Ureter (tissue), 1 donor: ENCODE results near the gene ROR1. TPM values are rescaled to one million over a fixed set of nuclear protein-coding genes. Genes with fewer than 3 reads are reported as not detected.
"Not testable (repeated sequence)": the region's sequence is repeated elsewhere in the genome, so short reads cannot be mapped to it uniquely, and the experiment has no call there.

ENCODE experiments used
- DNase-seq: peaks from one replicate; pipeline ENCODE4 v3.0.0-alpha.2; 2020; ENCODE audit warnings: low spot score
- total RNA-seq: library from RNA; stranded (reverse); gene quantifications from one replicate; pipeline ENCODE4 v1.2.4, GENCODE V29; 2023
- donor health status: DM: yes; HTN: yes; CAD: no.

The ROR1 gene
- total RNA-seq, 1 donor from 2014 or later = 6.2 TPM

DNA sequence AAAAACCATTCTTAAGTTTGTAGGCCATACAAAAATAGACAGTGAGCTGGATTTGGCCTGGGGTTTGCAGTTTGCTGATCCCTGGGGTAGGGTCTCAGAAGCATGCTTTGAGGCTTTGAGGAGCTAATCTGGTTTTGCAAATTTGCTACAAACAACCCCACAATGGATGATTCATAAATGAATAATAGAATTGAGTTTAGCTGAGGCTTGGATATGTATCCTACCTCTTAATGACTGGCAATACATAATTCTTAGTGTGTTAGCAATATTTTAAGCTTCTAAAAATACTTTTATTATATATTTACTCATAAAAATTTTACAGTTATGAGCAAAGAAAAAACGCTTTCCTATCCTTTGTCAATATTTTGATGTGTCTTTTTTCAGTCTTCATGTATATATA lies 50.6 kb downstream of the ROR1 start:
- no peak for DNase-seq

DNA sequence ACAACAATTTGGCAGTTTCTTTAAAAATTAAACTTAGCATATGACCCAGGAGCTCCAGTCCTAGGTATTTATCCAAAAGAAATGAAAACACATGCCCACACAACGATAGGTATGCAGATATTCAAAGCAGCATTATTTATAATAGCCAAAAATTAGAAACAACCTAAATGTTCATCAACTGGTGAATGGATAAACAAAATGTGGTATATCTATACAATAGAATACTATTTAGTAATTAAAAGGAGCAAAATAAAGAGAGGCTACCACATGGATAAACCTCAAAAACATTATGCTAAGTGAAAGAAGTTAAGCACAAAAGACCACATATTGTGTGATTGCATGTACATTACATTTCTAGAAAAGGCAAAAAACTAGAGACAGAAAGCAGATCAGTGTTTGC lies 51.3 kb downstream of the ROR1 start:
- DNase-seq = no peak

DNA sequence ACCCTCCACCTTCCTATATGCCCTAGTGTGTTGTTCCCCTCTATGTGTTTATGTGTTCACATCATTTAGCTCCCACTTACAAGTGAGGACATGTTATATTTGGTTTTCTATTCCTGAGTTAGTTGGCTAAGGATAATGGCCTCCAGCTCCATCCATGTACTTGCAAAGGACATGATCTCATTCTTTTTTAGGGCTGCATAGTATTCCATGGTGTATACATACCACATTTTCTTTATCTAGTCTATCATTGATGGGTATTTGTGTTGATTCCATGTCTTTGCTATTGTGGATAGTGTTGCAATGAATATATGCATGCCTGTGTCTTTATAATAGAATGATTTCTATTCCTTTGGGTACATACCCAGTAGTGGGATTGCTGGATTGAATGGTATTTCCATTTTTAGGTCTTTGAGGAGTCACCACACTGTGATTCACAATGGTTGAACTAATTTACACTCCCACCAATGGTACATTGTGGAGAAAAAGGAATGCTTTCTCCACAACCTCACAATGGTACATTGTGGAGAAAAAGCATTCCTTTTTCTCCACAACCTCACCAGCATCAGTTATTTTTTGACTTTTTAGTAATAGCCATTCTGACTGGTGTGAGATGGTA lies 52.5 kb downstream of the ROR1 start:
- DNase-seq = not testable (repeated sequence)

DNA sequence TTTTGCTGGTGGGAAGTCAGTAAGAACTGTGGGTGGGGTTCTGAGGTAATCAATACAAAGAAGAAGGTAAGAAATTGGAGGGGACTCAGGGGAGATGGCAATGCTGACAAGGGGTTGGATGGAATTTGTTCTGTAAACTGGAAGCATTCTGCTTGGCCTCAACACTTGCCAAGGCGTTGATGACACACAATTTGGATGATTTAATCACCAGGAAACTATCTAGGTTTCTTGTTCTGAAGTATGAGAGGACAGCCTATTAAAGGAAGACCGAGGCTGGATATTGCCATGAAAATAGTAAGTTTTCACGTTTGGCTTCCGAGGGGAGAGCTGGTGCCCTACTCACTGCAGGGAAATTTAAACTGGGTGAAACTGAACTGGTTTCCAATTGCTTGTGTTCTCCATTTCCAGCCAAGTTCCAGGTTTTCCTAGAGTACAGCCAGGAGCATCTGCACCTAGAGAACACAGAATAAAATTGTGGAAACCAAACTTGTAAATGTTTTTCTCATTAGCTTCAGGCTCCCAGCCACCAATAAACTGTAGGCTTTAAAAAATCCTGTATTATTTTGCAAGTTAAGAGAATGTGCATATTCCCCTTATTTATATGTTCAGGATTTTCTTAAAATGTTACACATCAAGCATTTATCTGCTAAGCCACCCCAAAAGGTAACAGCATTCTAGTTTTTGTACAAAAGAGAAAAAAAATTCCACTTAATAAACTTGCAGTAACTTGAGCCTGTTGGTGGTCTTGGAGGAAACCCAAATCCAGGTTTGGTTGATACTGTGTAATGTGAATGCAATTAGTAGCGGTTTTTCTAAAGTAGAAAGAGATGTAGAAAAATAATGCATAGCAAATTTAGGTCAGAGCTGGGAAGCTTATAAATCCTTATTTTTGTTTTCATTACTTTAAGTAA lies 53.8 kb downstream of the ROR1 start:
- no peak for DNase-seq

DNA sequence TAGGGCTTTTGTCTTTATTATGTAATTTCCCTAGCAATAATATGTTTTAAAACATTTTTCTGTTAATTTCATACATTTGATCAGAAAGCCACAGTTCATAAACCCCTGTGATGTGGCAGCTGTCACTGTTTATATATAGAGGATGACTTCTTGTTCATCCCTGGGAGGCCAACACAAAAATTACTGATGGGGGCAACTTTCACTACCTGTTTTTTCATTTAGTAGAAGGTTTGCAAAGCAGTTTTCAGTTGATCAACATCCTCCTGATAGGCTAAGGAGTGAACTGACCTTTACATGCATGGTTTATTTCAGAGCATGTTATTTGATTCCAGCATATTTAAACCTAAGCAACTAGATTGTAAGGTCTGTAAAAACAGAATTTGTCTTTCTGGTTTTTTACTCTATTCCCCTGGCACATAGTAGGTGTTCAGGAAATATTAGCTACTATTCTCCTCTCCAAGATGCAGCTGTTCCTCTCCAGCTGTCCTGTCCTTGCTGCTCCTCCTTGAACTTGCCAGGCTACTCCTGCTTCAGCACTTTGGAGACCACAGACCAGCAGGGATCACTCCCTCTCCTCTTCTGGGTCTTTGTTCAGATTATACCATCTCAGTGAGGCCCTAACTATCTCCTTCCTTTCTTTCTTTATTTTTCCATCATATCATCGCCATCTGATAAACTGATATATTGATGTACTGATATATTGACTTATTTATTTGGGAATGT lies 54.7 kb downstream of the ROR1 start:
- no peak for DNase-seq

DNA sequence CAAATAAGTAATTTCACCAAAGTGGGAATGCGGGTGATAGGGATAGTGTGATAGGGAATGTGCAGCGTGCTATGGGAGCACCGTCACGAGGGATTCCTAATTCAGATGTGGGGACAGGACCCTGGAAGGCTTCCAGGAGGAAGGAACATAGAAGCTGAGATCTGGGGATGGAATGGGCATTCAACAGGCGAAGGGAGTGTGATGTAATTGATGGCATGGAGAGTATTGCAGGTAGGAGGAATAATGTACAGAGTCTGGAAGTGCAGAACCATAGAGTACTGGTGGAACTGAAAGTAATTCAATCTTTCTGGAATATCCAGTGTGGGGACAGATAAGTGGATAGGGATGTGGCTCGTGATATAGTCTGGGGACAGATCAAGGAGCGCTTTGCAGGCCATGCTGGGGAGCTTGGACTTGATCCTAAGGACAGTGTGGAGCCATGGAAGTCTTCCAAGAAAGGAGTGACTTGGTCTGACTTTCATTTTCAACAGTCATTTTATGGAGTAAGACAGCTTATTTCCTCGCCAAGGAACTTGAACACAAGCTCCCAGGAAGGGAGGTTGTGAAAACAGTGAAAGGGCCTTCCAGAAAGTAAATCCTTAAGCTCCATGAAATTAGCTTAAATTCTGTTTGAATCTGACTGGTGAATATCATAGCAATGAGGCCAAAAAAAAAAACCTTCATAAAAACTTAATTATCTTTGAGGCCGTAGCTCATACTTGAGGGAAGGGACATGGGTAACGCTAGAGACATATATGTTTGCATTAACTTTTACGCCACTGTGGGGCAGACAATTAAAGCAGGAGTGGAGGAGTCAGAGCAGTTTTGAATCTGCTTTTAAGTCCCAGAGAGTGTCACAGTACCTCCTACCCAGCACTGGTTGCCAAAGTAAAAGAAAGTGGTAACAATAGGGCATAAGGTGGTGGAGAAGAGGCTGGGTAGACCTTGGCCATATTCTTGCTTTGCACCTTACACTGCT lies 55.8 kb downstream of the ROR1 start:
- no peak for DNase-seq

DNA sequence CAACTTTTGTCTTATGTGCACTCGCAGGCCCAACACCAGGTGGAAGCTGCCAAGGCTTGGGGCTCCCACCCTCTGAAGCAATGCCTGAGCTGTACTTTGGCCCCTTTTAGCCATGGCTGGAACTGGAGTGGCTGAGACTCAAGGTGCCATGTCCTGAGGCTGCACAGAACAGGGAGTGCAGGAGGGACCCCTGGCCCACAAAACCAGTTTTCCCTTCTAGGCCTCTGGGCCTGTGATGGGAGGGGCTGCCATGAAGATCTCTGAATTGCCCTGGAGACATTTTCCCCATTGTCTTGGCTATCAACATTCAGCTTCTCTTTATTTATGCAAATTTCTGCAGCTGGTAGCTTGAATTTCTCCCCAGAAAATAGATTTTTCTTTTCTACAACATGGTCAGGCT lies 57.6 kb downstream of the ROR1 start:
- DNase-seq = no peak

DNA sequence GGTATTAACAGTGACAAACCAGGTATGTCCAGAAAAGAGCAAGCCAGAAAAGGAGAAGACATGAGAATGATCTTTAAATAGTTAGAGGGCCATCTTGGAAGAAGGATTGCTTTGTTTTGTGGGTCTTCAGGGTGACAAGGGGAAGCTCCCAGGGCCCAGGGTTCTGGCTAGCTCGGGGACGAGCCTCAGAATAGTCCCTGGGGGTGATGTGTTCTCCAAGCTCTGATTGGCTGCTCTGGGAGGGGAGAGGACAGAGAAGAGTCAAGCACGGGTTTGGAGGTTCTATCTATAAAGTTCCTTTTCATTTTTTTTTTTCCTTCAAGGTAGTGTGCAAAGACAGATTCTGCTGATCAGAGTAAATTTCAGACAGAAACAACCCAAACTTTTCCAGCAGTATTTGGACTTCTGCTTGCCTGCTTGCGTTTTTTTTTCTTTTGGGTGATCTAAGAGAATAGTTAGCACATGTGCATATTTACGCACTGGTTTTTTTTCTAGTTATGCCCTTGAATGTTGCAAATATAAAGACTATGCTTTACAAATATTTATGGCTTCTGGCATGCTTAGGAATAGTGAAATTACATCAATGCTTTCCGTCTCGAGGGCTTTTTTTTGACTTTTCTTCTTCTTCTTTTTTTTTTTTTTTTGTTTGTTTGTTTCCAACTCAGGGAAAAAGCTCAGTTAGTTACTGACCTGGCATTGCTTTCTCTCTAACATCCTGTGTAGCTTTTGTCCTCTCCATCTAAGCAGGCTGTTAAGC lies 59.7 kb downstream of the ROR1 start:
- DNase-seq = no peak

DNA sequence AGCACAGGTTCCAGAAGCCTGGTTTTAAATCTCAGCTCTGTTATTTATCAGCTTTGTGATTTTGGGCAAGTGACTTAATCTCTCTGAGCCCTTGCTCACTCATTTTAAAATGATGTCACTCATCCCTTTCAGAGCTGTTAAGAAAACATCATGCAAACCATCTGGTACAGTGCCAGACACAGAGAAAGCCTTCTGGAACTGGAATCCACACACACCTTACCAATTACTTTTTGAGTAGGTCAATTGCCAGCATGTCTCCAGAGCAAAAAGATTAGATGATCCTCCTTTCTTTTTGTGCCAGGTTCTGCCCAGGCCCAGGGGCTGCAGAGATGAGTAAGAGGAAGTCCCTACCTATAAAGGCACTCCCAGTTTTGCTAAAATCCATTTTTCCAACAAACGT lies 61.3 kb downstream of the ROR1 start:
- DNase-seq = no peak

DNA sequence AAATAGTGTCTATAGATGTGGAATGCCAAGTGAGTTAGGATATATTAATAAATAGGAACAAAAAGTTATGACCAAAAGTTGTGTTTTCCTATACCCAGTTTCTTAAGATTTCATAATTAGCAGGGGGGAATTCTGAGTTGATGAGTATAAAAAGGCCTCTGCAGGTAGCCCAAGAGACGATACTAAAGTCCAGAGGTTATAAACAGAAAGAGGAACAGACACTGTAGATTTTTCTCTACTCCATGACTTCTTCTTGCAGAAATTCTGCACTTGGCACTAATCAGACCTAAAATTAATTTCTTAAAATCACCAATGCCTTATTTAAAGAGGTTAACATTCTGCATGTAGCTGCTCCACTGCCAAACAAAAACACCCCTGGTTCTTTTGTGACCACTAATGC lies 62.6 kb downstream of the ROR1 start:
- DNase-seq = no peak

DNA sequence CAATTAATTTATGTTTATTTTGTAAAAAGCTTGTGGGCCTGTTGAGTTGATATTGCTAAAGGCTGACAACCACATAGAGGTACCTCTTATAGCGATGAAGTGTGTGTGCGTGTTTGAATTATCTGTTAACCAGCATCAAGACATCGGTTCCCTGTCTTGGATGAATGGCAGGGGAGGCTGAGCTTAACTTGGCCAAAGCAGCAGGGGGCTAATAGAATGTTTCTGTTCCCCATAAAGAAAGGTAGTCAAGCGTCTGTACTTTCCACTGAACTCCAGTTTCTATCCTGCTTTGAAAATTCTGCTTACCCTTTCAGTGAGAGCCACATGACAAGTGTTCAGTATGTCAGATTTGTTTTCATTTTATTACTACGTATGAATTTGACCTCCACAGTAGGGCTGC lies 63.0 kb downstream of the ROR1 start:
- no peak for DNase-seq

DNA sequence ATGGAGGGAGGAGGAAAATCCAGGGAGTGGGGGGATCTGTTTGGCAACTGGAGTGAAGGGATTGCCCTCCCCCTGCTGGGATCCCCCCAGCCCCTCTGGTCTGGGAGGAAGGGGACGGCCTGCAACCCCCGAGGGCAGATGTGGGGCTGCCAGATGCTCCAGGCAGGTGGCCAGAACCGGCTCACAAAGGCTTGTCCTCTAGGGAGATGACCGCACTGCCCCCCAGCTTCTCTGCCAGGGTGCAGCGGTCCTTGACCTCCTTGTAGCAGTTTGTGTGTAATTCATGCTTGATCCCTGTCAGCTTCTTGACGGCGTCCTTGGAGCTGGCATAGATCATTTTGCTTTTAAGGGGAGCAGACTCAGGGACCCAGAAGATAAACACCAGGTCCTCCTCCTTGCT lies 69.2 kb downstream of the ROR1 start:
- DNase-seq = no peak

DNA sequence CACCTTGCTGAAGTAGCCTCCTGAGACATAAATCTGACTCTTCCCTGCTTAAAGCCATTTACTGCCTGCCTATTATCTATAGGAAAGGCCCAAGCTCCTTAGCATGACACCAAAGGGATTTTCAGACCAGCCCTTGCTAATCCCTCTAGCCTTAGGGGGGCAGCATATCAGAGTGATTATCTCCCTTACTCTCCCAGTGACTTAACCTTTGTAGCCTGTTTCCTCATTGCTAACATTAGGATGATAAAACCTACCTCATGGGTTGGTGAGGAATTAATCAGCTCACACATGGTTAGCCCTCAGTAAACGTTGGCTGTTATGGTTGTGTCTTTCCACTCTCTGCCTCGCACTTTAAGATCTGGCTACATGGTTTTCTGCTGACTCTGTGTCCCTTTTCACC lies 70.1 kb downstream of the ROR1 start:
- DNase-seq = no peak

DNA sequence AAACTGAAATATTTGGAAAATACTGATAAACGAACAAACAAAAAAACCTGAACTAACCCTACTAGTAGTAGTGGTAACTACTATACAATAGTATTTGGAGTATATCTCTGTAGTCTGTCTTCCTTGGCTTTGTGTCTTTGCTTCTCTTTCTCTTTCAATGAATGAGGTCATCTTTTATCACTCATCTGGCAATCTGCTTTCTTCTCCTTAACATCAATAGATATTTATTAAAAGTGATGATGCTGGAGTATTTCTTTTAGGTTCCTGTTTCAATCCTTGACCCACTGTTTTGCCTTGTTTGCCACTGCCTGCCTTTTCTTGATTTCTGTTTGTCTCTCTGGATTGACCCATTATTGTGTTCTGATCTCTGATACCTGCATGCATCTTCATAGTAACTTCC lies 71.5 kb downstream of the ROR1 start:
- DNase-seq = no peak

DNA sequence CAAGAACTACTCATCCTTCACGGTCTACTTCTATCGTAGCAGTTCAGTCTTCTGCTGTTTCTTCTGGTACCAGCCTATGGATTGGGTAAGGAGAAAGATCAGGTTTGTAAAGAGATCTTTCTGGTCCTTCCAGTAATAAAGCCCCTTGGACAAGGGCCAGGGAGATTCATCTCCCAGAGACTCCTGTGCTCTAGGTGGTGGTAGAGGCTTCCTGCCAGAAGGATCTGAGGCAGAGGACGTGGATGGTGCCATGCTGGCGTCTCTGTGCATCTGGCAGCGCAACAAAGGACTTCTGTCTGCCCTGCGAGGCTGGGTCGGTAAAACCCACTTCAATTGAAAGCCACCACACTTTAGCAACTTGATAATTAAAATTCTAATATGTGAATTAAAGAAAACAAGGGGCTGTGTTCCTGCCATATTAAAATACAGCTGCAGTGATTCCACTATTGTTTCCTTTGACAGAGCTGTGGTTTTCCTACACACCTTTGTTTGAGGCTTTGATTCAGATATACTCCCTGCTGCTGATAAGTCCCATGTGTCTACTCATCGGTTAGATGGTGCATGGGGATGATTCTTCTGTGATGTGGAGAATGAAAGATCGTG lies 73.6 kb downstream of the ROR1 start:
- DNase-seq = no peak

DNA sequence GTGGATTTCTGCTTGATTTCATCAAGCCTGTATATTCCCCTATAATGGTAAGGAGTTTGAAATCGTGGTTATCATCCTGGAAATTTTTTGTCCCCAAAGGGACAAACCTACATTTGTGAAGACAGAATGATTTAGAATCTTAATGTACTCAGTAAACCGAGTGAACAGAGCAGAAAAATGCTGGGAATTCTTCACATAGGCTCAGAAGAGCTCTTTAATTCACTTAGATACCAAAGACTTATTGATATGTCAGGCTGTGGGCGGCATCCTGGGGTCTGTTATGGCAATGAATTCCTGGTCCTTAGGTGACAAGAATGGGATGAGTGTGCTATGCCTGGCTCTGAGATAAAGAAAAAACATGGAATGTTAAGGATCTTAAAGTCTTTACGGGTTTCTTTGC lies 74.9 kb downstream of the ROR1 start:
- no peak for DNase-seq

DNA sequence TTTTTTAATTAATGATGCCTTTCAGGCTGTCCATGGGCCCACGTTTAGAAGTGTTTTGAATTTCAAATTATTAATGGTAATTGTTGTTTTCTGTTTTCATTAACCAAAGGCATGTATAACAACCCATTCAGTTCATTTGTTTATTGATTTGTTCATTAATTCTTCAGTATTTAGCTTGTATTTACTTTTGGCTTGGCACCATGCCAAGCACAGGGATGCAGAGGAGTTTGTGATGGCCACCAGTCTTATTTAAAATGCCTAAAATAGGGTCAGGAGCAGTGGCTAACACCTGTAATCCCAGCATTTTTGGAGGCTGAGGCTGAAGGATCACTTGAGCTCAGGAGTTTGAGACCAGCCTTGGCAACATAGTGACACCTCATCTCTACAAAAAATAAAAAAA lies 75.3 kb downstream of the ROR1 start:
- DNase-seq = no peak

DNA sequence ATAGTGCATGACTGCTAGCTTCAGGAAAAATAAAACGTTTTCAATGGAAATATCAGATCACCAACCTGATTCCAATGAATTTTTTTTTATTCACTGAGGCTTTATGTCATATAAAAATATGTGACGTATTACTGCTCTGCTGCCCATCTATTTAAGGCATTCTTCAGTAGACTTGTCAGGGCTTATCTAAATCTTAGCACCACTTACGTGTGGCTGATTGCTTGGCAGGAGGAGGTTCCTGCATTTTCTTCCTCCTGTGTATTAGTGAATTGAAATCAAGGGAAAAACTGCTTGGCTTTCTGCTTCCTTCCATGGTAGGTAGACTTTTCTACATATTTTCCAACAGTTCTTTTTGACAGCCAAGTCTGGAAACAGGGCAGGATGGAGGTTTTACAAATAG lies 80.3 kb downstream of the ROR1 start:
- no peak for DNase-seq

DNA sequence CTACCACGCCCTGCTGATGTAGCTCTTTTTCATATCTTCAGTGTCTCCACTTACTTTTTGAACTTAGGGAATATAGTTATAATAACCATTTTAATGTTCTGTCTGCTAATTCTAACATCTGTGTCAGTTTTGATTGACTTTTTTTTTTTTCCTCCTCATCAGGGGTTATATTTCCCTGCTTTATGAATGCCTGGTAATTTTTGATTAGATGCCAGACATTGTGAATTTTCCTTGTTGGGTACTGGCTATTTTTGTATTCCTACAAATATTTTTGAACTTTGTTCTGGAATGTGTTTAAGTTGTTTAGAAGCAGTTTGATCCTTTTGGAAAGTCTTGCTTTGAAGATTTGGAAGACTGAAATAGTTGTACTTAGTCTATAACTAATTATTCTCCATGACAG lies 82.1 kb downstream of the ROR1 start:
- no peak for DNase-seq

DNA sequence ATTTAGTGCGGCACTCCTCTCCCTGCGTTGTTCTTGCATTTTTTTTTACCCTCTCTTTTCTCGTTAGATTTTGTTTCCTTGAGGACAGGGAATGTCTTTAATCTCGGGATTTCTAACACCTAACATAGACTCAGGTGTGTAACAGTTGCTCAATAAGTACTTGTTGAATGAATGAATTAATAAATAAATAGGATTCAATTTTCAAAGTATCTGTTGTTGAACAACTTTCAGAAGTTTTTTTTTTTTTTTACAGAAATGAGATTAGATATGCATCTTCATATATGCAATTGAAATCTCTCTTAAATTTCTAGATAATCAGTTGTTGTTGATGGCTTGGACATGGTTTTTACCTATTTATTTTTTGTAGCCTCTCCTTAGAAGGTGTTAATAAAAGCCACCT lies 83.1 kb downstream of the ROR1 start:
- no peak for DNase-seq

DNA sequence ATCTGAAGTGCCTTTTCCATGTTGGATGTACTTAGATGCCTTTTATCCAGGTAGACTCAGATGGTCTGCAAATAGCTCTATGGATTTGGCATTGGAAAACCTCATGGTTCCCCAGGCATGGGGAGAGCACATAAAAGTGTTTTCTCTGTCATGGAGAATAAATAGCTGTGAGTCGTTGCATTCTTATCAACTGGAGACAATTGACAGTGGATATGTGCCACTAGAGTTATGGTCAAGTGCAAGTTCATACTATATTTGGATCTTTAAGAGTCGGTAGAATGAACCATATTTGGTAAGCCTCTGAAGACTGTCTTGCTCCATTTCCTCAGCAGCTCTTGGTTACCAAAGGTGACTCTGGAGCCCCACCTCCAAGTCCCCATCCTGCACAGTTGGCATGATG lies 83.7 kb downstream of the ROR1 start:
- DNase-seq = no peak
